ENCODE measurements around the gene DNAAF1.
"Not testable (repeated sequence)": the region's sequence is repeated elsewhere in the genome, so short reads cannot be mapped to it uniquely, and the experiment has no call there.

Gene DNAAF1

DNA sequence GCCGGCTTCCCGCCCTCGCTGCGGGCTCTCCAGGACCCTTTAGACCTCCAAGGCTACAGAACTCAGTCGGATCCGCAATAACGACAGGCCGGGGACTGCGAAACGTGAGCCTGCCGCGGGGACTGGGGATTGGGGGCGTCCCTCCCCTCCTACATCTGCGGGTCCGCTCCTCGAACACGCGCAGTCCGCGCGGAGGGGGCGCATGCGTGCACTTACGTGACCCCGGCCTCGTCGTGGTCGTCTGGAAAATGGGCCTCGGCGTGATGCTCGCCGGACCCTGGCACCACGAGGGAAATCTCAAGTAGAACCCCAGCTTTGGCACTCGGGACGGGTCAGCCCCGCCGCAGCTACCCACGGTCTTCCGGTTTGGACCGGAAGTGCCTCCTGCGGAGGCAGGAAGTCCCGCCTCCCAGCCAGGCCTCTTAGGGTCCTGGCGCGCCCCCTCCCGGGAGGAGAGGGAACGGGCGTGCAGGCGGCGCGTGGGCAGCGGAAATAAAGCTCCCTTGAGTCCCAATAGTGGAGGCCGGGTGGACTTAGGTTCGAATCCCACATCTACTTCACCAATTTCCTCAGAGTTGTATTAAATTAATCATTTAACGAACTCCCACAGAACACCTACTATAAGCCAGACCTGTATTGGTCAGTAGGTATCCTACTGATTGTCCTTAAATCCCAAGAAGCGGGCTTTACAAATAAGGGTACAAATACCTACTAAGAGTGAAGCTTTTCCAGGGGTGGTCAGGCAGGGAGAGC lies 41.8 kb downstream of the DNAAF1 start, which contains the start of gene TAF1C:
TSS of gene TAF1C (minus strand) at position 373 of the 753 bp plus-strand sequence. CDS start 2,069 bp downstream, outside the sequence.
- DNase-seq: peak; percentile 93

DNA sequence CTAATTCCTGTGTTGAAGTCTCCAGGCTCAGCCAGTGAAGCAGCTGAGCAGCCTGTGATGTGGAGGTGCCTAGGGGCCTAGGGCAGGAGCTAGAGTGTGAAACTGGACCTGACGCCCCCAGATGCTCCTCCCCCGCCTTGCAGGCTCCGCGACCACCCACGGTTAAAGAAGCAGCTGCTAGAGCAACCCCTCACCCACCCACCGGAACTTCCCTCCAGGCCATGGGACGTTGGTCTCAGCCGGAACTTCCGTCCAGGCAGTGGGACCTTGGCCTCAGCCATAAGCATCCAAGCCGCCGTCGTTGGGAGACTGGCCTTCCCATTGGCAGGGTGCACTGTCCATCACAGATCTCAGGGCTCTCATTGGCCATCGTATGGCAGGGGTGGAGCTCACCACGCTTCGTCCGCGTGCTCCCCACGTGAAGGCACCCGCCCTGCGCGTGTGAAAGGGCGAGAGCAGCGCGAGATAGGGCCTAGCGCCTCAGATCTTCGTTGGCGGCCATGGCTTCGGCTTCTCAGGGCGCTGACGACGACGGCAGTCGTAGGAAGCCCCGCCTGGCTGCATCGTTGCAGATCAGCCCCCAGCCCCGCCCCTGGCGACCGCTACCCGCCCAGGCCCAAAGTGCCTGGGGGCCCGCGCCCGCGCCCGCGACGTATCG lies 45.8 kb downstream of the DNAAF1 start, which contains the start of gene ADAD2:
TSS of gene ADAD2 (plus strand) at position 427 of the 658 bp plus-strand sequence. CDS start at position 501, 74 bp downstream.
- DNase-seq: no peak

DNA sequence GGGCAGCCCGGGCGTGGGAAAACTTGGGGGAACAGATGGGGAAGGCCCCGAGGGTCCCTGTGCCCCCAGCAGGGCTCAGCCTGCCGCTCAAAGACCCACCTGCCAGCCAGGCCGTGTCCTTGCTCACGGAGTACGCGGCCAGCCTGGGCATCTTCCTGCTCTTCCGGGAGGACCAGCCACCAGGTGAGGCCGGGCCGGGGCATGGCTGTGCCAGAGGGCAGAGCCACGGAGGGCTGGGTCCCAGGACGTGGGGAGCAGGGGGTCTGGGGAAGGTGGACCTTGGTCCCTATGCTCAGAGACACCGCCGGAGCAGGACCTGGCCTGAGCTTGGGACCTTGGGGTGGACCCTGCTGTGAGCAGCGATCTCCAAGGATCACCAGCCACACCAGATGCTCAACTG lies 46.4 kb downstream of the DNAAF1 start:
- DNase-seq: no peak

DNA sequence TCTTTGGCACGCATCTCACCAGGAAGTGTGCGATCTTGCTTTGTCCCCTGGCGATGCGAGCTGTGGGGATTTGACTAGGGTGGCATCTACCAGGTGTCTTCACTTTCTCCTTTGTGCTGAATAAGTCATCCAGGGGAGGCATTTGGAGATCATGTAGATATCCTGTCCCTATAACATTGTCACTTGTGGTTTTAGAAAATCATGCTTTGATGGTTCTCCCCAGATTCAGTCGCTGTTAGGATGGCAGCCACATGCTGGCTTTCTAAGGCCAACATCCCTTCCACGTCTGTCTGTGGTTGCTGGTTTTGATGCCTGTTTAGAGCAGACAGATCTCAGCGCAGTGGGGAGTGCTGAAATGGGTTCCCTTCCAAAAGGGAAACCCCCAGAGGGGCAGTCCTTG lies 48.4 kb downstream of the DNAAF1 start:
- no peak for DNase-seq

DNA sequence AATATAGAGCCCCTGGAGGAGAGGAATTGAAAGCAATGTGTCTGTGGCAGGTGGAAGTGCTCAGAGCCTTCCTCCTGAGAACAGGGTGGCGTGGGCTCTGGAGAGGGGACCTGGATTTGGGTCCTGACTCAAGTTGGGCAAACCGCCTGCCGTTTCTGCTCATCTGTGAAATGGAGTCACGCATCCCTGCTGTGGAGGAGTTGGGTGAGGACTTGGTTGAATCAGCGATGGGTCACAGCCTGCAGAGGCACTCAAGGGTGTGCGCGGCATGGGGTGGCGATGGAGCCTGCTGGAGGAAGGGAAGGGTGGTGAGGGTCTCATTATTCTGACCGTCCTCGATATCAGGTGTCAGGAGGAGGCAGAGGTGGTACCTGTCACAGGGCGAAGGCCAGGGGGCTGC lies 48.9 kb downstream of the DNAAF1 start:
- no peak for DNase-seq

DNA sequence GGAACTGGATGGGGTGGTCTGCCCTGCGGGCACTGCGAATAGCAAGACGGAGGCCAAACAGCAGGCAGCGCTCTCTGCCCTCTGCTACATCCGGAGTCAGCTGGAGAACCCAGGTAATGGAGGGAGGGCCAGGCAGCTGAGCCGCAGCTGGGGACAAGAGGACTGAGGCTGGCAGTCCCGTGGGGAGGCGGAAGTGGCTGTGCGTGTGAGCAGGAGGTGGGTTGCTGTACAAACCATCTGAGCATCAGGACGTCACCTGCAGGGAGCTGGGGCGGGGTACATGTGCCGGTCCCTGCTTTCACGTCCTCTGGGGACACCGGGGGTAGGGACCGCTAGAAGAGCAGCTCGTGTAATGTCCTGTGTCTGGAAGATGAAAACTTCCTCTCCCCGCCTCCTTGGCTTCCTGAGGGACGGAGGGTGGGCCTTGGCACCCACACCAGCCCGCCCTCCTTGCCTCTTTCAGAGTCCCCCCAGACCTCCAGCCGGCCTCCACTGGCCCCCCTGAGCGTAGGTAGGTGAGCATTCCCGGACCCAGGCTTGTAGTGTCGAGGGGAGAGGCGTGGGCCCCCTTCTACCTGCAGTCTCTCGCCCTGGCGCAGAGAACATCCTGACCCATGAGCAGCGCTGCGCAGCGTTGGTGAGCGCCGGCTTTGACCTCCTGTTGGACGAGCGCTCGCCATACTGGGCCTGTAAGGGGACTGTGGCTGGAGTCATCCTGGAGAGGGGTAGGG lies 49.5 kb downstream of the DNAAF1 start:
- no peak for DNase-seq

DNA sequence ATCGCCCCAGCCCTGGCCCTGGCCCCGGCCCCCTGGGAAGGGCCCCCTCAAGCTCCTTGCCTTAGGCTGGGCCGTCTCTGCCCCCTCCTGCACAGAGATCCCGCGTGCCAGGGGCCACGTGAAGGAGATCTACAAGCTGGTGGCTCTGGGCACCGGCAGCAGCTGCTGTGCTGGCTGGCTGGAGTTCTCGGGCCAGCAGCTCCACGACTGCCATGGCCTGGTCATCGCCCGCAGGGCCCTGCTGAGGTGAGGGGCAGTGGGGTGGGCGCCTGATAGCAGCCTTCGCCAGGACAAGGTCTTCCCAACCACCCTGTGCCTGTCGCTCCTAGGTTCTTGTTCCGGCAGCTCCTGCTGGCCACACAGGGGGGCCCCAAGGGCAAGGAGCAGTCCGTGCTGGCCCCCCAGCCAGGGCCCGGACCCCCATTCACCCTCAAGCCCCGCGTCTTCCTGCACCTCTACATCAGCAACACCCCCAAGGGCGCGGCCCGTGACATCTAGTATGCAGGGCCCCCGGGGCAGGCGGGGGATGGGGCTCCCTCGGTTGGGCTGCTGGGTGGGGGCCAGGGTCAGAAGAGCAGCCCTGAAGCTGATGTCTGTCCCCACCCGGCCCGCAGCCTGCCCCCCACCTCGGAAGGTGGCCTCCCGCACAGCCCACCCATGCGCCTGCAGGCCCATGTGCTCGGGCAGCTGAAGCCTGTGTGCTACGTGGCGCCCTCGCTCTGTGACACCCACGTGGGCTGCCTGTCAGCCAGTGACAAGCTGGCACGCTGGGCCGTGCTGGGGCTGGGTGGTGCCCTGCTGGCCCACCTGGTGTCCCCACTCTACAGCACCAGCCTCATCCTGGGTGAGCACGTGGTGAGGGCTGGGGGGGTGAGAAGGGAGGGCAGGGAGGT lies 50.3 kb downstream of the DNAAF1 start:
- no peak for DNase-seq

DNA sequence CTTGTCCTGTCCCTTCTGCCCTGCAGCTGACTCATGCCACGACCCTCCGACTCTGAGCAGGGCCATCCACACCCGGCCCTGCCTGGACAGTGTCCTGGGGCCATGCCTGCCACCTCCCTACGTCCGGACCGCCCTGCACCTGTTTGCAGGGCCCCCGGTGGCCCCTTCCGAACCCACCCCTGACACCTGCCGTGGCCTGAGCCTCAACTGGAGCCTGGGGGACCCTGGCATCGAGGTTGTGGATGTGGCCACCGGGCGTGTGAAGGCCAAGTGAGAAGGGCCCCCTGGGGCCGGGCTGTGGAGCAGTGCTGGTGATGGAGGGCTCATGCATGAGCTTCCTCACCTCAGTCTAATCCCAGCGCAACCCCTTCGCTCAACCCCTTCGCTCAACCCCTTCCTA lies 51.0 kb downstream of the DNAAF1 start:
- no peak for DNase-seq

DNA sequence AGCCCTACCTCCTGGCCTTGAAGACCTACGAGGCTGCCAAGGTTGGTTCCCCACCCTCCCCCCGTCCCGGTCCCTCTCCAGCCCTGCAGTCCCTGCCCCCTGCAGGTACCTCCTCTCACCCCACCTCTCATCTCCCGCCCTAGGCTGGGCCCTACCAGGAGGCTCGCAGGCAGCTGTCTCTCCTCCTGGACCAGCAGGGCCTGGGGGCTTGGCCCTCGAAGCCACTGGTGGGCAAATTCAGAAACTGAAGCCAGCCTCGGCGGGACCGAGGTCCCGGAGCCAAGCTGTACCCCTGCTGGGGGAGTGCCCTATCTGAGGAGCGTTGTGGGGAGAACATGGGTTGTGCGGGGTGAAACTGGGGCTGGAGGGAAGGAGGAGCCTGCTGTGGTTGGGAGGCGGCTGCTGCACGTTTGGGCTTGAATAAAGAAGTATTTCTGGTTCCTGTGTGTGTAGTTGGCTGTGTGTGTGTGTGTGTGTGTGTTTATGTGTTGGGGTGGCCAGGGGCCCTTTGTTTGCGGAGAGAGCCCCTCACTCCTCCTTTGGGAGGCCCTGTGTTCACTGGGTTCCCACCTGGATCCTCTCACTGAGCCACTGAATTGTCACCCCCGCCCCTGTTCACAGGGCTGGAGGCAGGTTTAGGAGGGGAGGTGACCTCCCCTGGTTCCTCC lies 51.8 kb downstream of the DNAAF1 start:
- no peak for DNase-seq

DNA sequence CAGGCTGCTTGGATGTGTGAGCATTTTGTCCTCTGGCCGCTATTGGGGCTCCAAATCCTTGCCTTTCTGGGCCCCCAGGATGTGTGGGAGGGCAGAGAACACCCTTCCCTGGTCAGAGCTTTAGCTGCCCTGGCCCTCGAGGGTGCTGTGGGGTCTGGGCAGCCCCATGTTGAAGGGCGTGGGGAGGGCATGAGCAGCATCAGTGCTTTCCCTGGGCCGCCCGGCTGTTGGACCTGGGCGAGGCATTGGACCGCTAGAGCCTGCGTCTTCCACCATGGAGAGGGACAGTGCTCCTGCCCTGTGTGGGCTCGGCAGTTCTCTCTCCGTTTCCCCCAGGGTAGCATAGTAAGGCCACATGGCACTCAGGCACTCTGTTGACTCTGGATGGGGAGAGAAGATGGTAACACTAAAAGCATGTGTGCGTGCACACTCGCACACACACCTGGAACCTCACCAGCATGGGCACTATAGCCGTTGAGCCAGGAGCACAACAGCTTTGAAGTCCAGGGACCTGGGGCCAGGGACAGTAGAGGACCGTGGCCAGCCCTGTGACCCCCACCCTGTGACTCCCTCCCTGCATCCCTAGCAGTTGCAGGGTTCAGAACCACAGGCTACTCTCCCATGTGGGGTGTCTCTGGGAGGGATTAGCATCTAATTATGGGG lies 52.5 kb downstream of the DNAAF1 start:
- DNase-seq: no peak

DNA sequence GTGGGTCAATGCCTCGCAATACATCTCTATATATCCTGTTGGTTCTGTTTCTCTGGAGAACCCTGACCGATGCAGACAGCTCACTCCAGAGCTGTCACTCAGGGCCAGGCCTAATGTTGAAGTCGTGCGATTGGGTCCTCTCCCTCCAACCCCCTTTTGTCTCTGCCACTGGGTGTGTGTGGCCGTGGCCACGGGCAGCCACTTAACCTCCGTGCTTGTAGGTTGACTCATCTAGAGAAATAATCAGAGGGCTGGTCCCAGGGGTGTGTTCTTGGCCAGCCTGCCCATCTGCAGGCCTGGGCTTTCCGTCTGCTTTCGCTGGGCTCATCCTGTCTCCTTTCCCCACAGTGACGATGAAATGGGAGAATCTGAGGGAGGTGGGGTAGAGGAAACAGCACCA lies 53.3 kb downstream of the DNAAF1 start:
- DNase-seq: no peak

DNA sequence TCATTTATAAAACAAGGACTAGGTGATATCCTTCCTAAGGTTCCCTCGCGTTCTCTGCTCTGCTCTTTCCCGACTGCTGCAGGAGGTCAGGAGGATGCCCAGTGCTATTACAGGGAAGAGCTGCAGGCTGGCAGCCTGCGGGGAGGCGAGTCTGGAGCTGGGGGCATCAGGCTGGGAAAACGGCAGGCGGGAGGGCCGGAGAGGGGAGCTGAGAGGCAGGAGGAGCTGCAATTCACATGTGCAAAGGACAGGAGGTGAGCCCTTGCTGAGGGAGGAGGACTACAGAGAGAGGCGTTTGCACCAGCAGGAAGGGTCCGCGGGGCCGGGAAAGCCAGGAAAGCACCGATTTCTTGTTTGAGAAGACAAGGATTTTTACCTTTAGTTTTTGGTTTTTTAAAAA lies 54.0 kb downstream of the DNAAF1 start:
- DNase-seq: no peak

DNA sequence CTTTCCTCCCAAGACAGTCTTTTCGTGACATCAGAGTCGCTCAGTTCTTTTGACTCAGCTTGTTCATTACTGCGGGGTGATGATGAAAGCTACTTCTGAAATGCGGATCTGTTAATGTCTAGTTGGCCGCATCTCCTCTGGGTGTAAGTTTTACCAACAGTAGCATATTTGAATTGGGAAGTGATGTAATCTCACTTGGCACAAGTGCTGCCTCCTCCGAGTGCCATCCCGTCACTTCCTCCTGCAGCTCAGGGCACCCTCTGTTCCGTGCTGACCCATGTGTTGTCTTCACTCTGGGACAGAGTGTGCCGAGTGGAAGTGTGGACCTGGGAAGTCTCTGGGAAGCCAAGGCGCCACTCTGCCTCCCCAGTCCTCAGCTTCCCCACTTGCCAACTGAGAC lies 54.8 kb downstream of the DNAAF1 start:
- no peak for DNase-seq

DNA sequence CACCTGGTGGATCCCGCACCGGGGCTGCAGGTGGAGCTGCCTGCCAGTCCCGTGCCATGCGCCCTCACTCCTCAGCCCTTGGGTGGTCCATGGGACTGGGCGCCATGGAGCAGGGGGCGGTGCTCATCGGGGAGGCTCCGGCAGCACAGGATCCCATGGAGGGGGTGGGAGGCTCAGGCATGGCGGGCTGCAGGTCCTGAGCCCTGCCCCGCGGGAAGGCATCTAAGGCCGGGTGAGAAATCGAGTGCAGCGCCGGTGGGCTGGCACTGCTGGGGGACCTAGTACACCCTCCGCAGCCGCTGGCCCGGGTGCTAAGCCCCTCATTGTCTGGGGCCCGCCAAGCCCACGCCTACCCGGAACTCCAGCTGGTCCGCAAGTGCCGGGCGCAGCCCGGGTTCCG lies 59.4 kb downstream of the DNAAF1 start:
- DNase-seq: not testable (repeated sequence)

DNA sequence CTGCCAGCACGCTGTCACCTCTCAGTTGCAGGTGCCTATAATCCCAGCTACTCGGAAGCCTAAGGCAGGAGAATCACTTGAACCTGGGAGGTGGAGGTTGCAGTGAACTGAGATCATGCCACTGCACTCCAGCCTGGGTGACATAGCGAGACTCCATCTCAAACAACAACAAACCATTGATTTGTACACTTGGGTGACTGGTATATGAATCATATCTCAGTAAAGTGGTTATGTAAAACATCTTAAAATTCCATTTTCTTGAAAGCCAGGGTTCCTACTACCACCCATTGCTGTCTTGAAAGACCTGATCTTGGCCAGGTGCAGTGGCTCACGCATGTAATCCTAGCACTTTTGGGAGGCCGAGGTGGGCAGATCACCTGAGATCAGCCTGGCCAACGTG lies 60.0 kb downstream of the DNAAF1 start:
- not testable (repeated sequence) for DNase-seq

DNA sequence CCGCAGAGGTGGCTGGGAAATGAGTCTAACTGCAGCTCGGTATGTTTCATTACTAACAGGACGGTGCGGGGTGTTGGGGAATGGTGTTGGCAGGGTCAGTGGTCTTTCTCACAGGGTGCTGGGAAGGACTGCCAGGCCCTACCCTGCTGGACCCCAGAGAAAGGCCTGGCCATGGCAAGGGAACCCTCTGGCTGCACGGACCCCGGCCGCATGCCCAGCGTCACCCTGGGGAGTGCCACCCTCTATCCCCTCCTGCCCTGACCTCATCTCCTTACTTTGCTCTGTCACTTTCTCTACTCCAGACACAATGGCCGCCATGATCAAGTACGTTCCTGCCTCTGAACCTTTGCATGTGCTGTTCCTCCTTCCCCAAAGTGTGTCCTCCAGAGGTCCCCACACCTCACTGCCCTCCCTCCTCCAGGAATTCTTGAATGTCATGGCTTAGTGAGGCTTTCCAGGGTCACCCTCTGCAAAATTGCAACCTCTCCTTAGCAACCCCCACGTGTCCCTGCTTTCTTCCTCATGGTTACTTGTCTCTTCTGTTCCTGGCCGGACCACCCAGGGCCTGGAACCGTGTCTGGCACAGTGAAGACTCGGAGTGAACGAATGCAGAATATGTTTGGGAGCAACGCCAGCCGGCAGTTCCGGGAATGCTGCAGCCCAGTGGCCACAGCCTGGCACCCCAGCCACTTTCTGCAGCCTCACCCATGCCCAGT lies 61.0 kb downstream of the DNAAF1 start:
- no peak for DNase-seq

DNA sequence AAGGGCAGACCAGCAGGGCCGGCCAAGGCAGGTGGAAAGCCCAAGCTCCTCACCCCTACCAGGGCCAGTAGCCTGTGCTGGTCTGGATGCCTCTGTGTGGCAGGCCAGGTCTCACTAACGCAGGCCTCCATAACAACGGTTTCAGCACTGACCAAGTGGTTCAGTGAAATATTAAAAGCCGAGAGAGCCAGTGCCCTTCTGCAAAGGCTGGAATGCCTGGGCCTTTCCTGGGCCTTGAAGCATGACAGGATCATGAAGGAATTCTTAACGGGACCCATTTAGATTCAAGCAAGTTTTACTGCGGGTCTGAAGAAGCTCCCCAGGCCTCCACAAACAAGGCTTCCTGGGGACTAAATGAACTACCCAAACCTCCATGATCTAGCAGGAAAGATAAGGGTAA lies 62.1 kb downstream of the DNAAF1 start:
- DNase-seq: no peak

DNA sequence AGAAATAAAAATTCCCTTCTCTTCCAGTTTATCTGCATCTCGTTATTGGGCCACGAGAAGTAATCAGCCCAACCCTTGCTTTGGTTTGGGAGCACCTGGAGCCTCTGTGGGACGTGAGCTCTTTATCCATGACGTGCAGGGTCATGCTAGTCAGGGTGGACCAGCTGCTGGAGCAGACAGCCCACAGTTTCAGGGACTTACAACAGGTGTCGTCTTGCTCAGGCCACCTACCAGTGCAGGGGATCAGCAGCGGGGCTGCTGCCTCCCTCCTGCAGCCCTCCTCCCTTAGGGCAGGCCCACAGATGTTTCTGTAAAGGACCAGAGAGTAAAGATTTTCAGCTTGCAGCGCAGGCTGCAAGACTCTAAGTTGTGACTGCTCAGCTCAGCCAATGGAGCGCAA lies 62.8 kb downstream of the DNAAF1 start:
- DNase-seq: no peak

DNA sequence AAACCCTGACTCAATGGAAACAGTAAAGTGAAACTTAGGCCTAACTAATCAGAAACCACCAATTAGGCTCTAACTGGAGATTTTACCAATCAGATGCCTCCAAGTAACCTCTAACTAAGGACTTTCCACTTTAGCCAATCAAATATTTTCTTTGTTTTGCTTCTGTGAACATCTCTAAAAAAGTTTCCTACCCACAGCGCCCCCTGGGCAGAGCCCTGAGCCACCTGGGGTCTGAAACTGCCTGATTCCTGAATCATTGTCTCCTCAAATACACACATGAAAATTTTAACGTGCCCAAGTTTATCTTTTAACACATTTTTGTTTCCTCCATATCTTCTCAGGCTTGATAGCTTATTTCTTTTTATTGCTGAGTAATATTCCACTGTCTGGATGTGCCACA lies 64.9 kb downstream of the DNAAF1 start:
- DNase-seq: no peak

DNA sequence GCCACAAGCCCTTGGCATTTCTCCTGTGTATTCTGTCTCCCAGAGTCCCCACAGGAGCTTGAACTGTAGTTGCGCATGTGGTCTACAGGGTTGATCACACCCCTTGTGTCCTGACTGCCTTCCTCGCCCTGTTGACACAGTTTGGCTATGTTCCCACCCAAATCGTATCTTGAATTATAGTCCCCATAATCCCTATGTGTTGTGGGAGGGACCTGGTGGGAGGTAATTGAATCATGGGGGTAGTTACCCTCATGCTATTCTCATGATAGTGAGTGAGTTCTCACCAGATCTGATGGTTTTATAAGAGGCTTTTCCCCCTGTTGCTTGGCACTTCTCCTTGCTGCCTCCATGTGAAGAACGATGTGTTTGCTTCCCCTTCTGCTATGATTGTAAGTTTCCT lies 67.0 kb downstream of the DNAAF1 start:
- DNase-seq: no peak

DNA sequence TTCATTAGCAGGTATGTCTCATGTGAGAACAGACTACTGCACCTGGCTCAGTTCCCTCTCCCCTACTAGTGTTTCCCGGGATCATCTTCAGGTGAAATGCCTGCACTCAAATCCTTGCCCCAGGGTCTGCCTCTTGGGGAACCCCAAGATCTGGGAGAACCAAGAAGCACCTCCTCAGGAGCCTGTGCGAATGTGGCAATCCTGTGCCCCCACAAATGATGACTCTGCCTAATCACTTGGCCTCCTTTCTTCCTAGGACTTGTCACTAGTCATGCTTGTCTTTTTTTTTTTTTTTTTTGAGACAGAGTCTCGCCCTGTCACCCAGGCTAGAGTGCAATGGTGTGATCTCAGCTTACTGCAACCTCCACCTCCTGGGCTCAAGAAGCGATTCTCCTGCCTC lies 67.5 kb downstream of the DNAAF1 start:
- DNase-seq: no peak

All from islet precursor cell (in vitro differentiated cells).